ENCODE results near the gene FREM1. TPM values are rescaled to one million over a fixed set of nuclear protein-coding genes. Genes with fewer than 3 reads are reported as not detected.

The FREM1 gene
- total RNA-seq, 1 experiment from 2014 or later: 0.24 TPM

GRCh38 chr9:14899042-14899814 lies 11.0 kb downstream of the FREM1 start:
- in situ Hi-C loops (cut with HindIII; ENCODE audit: low pct_unique_long_range_greater_than_20kb, low sequenced_read_pairs): no loop called here
- no peak for DNase-seq (ENCODE audit: low read depth, low spot score)

GRCh38 chr9:14895806-14896205 lies 14.4 kb downstream of the FREM1 start:
- DNase-seq (ENCODE audit: low read depth, low spot score): no peak
- in situ Hi-C loops (cut with HindIII; ENCODE audit: low pct_unique_long_range_greater_than_20kb, low sequenced_read_pairs): no loop called here

- no peak for DNase-seq (ENCODE audit: low read depth, low spot score)
- in situ Hi-C loops (cut with HindIII; ENCODE audit: low pct_unique_long_range_greater_than_20kb, low sequenced_read_pairs): no loop called here
Measured at GRCh38 chr9:14893280-14893679, 16.9 kb downstream of the FREM1 start.

- in situ Hi-C loops (cut with HindIII; ENCODE audit: low pct_unique_long_range_greater_than_20kb, low sequenced_read_pairs): no loop called here
- no peak for DNase-seq (ENCODE audit: low read depth, low spot score)
Measured at GRCh38 chr9:14891332-14891731, 18.9 kb downstream of the FREM1 start.

GRCh38 chr9:14889451-14889850 lies 20.8 kb downstream of the FREM1 start:
- no peak for DNase-seq (ENCODE audit: low read depth, low spot score)
- in situ Hi-C loops (cut with HindIII; ENCODE audit: low pct_unique_long_range_greater_than_20kb, low sequenced_read_pairs): no loop called here

GRCh38 chr9:14888875-14889274 lies 21.4 kb downstream of the FREM1 start:
- DNase-seq (ENCODE audit: low read depth, low spot score): no peak
- in situ Hi-C loops (cut with HindIII; ENCODE audit: low pct_unique_long_range_greater_than_20kb, low sequenced_read_pairs): no loop called here

GRCh38 chr9:14888272-14888671 lies 22.0 kb downstream of the FREM1 start:
- in situ Hi-C loops (cut with HindIII; ENCODE audit: low pct_unique_long_range_greater_than_20kb, low sequenced_read_pairs): no loop called here
- DNase-seq (ENCODE audit: low read depth, low spot score): no peak

GRCh38 chr9:14887149-14887548 lies 23.1 kb downstream of the FREM1 start:
- DNase-seq (ENCODE audit: low read depth, low spot score): no peak
- in situ Hi-C loops (cut with HindIII; ENCODE audit: low pct_unique_long_range_greater_than_20kb, low sequenced_read_pairs): no loop called here

- DNase-seq (ENCODE audit: low read depth, low spot score): no peak
- in situ Hi-C loops (cut with HindIII; ENCODE audit: low pct_unique_long_range_greater_than_20kb, low sequenced_read_pairs): no loop called here
Measured at GRCh38 chr9:14883310-14883944, 26.8 kb downstream of the FREM1 start.

GRCh38 chr9:14882090-14882489 lies 28.1 kb downstream of the FREM1 start:
- in situ Hi-C loops (cut with HindIII; ENCODE audit: low pct_unique_long_range_greater_than_20kb, low sequenced_read_pairs): no loop called here
- no peak for DNase-seq (ENCODE audit: low read depth, low spot score)

- no peak for DNase-seq (ENCODE audit: low read depth, low spot score)
- in situ Hi-C loops (cut with HindIII; ENCODE audit: low pct_unique_long_range_greater_than_20kb, low sequenced_read_pairs): no loop called here
Measured at GRCh38 chr9:14881006-14881405, 29.2 kb downstream of the FREM1 start.

GRCh38 chr9:14870090-14870489 lies 40.1 kb downstream of the FREM1 start:
- DNase-seq (ENCODE audit: low read depth, low spot score): no peak
- in situ Hi-C loops (cut with HindIII; ENCODE audit: low pct_unique_long_range_greater_than_20kb, low sequenced_read_pairs): no loop called here

GRCh38 chr9:14869671-14870070 lies 40.6 kb downstream of the FREM1 start:
- in situ Hi-C loops (cut with HindIII; ENCODE audit: low pct_unique_long_range_greater_than_20kb, low sequenced_read_pairs): no loop called here
- DNase-seq (ENCODE audit: low read depth, low spot score): no peak

- in situ Hi-C loops (cut with HindIII; ENCODE audit: low pct_unique_long_range_greater_than_20kb, low sequenced_read_pairs): no loop called here
- no peak for DNase-seq (ENCODE audit: low read depth, low spot score)
Measured at GRCh38 chr9:14868772-14869583, 41.2 kb downstream of the FREM1 start.

GRCh38 chr9:14868418-14868771 lies 41.8 kb downstream of the FREM1 start:
- DNase-seq (ENCODE audit: low read depth, low spot score): no peak
- in situ Hi-C loops (cut with HindIII; ENCODE audit: low pct_unique_long_range_greater_than_20kb, low sequenced_read_pairs): no loop called here

GRCh38 chr9:14866200-14866749 lies 44.0 kb downstream of the FREM1 start:
- no peak for DNase-seq (ENCODE audit: low read depth, low spot score)
- in situ Hi-C loops (cut with HindIII; ENCODE audit: low pct_unique_long_range_greater_than_20kb, low sequenced_read_pairs): no loop called here

- DNase-seq (ENCODE audit: low read depth, low spot score): no peak
- in situ Hi-C loops (cut with HindIII; ENCODE audit: low pct_unique_long_range_greater_than_20kb, low sequenced_read_pairs): no loop called here
Measured at GRCh38 chr9:14864309-14864708, 45.9 kb downstream of the FREM1 start.

- in situ Hi-C loops (cut with HindIII; ENCODE audit: low pct_unique_long_range_greater_than_20kb, low sequenced_read_pairs): no loop called here
- no peak for DNase-seq (ENCODE audit: low read depth, low spot score)
Measured at GRCh38 chr9:14863402-14863801, 46.8 kb downstream of the FREM1 start.

Data from SK-MEL-5 (cell line).